ENCODE data around the gene PSMD14.
"Not testable (repeated sequence)": the region's sequence is repeated elsewhere in the genome, so short reads cannot be mapped to it uniquely, and the experiment has no call there.

Gene PSMD14

GRCh38 chr2:161339532-161339931 is 31.3 kb downstream of the PSMD14 start:
- DNase-seq: not testable (repeated sequence)

GRCh38 chr2:161340930-161341413 is 32.7 kb downstream of the PSMD14 start:
- not testable (repeated sequence) for DNase-seq

- DNase-seq: no peak
Measured at GRCh38 chr2:161343235-161343634, 35.0 kb downstream of the PSMD14 start.

GRCh38 chr2:161344692-161345091 is 36.5 kb downstream of the PSMD14 start:
- DNase-seq: no peak

- no peak for DNase-seq
Measured at GRCh38 chr2:161351678-161352077, 43.5 kb downstream of the PSMD14 start.

- no peak for DNase-seq
Measured at GRCh38 chr2:161352719-161353118, 44.5 kb downstream of the PSMD14 start.

GRCh38 chr2:161353543-161353942 is 45.3 kb downstream of the PSMD14 start:
- no peak for DNase-seq

- no peak for DNase-seq
Measured at GRCh38 chr2:161354106-161354505, 45.9 kb downstream of the PSMD14 start.

- no peak for DNase-seq
Measured at GRCh38 chr2:161355106-161355505, 46.9 kb downstream of the PSMD14 start.

GRCh38 chr2:161355983-161356382 is 47.8 kb downstream of the PSMD14 start:
- no peak for DNase-seq

GRCh38 chr2:161357097-161357496 is 48.9 kb downstream of the PSMD14 start:
- DNase-seq: no peak

- no peak for DNase-seq
Measured at GRCh38 chr2:161358838-161359237, 50.6 kb downstream of the PSMD14 start.

- not testable (repeated sequence) for DNase-seq
Measured at GRCh38 chr2:161360095-161360654, 52.0 kb downstream of the PSMD14 start.

GRCh38 chr2:161362568-161363166 is 54.4 kb downstream of the PSMD14 start:
- DNase-seq: no peak

- no peak for DNase-seq
Measured at GRCh38 chr2:161367675-161368074, 59.5 kb downstream of the PSMD14 start.

- DNase-seq: no peak
Measured at GRCh38 chr2:161369311-161369710, 61.1 kb downstream of the PSMD14 start.

GRCh38 chr2:161370981-161371380 is 62.8 kb downstream of the PSMD14 start:
- no peak for DNase-seq

GRCh38 chr2:161371869-161372268 is 63.6 kb downstream of the PSMD14 start:
- no peak for DNase-seq

- no peak for DNase-seq
Measured at GRCh38 chr2:161373942-161374341, 65.7 kb downstream of the PSMD14 start.

GRCh38 chr2:161374446-161374845 is 66.2 kb downstream of the PSMD14 start:
- no peak for DNase-seq

GRCh38 chr2:161379740-161380139 is 71.5 kb downstream of the PSMD14 start:
- DNase-seq: no peak

GRCh38 chr2:161381546-161381945 is 73.3 kb downstream of the PSMD14 start:
- DNase-seq: no peak

GRCh38 chr2:161382747-161383146 is 74.5 kb downstream of the PSMD14 start:
- no peak for DNase-seq

- DNase-seq: no peak
Measured at GRCh38 chr2:161384864-161385263, 76.6 kb downstream of the PSMD14 start.

GRCh38 chr2:161386228-161386824 is 78.1 kb downstream of the PSMD14 start:
- no peak for DNase-seq

All from amniotic stem cell (primary cell).